Omental fat pad (tissue), 4 donors: ENCODE data around the gene MMS22L. TPM values are rescaled to one million over a fixed set of nuclear protein-coding genes. Genes with fewer than 3 reads are reported as not detected.

ENCODE experiments used
- ATAC-seq: fragments of 150-250 bp; one replicate; pipeline ENCODE4 v1.9.1; 2016; ENCODE audit warnings: mild to moderate bottlenecking, moderate library complexity; ENCODE audit not compliant: low FRiP score
- DNase-seq: peaks from one replicate; pipeline ENCODE4 v3.0.0-alpha.2; 2019; ENCODE audit warnings: low spot score
- CTCF ChIP-seq, 3 donors: fragments of 450-650 bp; IDR thresholded peaks; one replicate each; pipeline ENCODE4 v1.5.1; 2016 to 2017; ENCODE audit warnings: antibody characterized with exemption in 3 of 3, mild to moderate bottlenecking in 3 of 3, moderate library complexity in 2 of 3
- total RNA-seq, 4 donors: library from RNA; depleted of rRNA; stranded (reverse); fragments of >200 nt; gene quantifications; one replicate each; pipeline ENCODE4 v1.1.0, GENCODE V29; 2016

The MMS22L gene
- total RNA-seq, 4 donors from 2014 or later, result 2.0 to 9.9 (median 4.7) TPM

GRCh38 chr6:97214671-97215070 lies 68.3 kb downstream of the MMS22L start:
- no peak for TF ChIP-seq CTCF (IDR thresholded peaks at IDR 0.05)
- DNase-seq (no peak), ATAC-seq (no peak)

GRCh38 chr6:97207383-97207782 lies 75.6 kb downstream of the MMS22L start:
- no peak for DNase-seq
- TF ChIP-seq CTCF (IDR thresholded peaks at IDR 0.05), result no peak
- no peak for ATAC-seq

GRCh38 chr6:97205966-97206365 lies 77.0 kb downstream of the MMS22L start:
- ATAC-seq (no peak), DNase-seq (no peak)
- no peak for TF ChIP-seq CTCF (IDR thresholded peaks at IDR 0.05)

- ATAC-seq, result no peak
- no peak for DNase-seq
- no peak for TF ChIP-seq CTCF (IDR thresholded peaks at IDR 0.05)
These were observed 79.7 kb downstream of the MMS22L start for GRCh38 chr6:97203343-97203742.

- DNase-seq (no peak), ATAC-seq (no peak)
- TF ChIP-seq CTCF (IDR thresholded peaks at IDR 0.05), result no peak
These were observed 84.9 kb downstream of the MMS22L start for GRCh38 chr6:97198046-97198565.

GRCh38 chr6:97195117-97195516 lies 87.9 kb downstream of the MMS22L start:
- ATAC-seq (no peak), DNase-seq (no peak)
- TF ChIP-seq CTCF (IDR thresholded peaks at IDR 0.05), result no peak

- TF ChIP-seq CTCF (IDR thresholded peaks at IDR 0.05), result no peak
- no peak for DNase-seq
- ATAC-seq, result no peak
These were observed 93.2 kb downstream of the MMS22L start for GRCh38 chr6:97189767-97190166.
